K562 (cell line): ENCODE results near the gene VAC14. TPM values are rescaled to one million over a fixed set of nuclear protein-coding genes. Genes with fewer than 3 reads are reported as not detected.

Source experiments
- ATAC-seq: fragments of 200-7000 bp; cut with Tn5 transposase; 3 replicates; pipeline ENCODE4 v1.9.1; 2020; ENCODE audit warnings: moderate library complexity
- BruUV-seq: library from RNA; stranded (reverse); fragments of 400-500 nt; replicated peaks from 2 replicates; lab custom pipeline; 2021; lab: Mats Ljungman, UMichigan
- CTCF ChIA-PET: fragments of 300-600 bp; formaldehyde crosslinking; extraction: SDS; loops from one replicate; lab custom pipeline; 2021; ENCODE audit warnings: low intra/inter-chr PET ratio; lab: Yijun Ruan, JAX
- POLR2A ChIA-PET: fragments of 300-600, 350-650 bp; sonication (Branson Sonifier 250); formaldehyde crosslinking; extraction: SDS; loops from one replicate; lab custom pipeline; 2021; ENCODE audit warnings: antibody characterized with exemption, inconsistent platforms; lab: Yijun Ruan, JAX
- DNase-seq, 4 experiments: peaks; one replicate each; pipeline versions ENCODE4 v3.0.0 to v3.0.0-alpha.2; 2011 to 2018; ENCODE audit warnings: low spot score in 3 of 4, mixed read lengths in 3 of 4; ENCODE audit errors: extremely low read depth in 1 of 4
- FAIRE-seq: peaks from 2 replicates; lab custom pipeline; 2011; peaks lifted over from hg19 to GRCh38; lab: Jason Lieb, UNC
- H2AFZ ChIP-seq: 2 replicates; pipeline ENCODE4 v1.6.0; 2011; ENCODE audit warnings: low read depth, low read length, control low read depth, inconsistent platforms
- H3K27ac ChIP-seq: fragments of 200-600 bp; 3 replicates; pipeline ENCODE4 v1.8.0; 2011; ENCODE audit warnings: low read depth, mild to moderate bottlenecking, control low read depth, inconsistent platforms, low read length, moderate library complexity, mixed read lengths; ENCODE audit errors: extremely low read depth
- H3K27me3 ChIP-seq, 2 experiments: fragments of 300-600 bp in 1 of 2; 2 replicates in 1 of 2; 3 replicates in 1 of 2; pipeline versions ENCODE4 v1.6.0 to v1.8.0; 2011; ENCODE audit warnings: inconsistent platforms in 2 of 2, low read length in 2 of 2, mild to moderate bottlenecking in 1 of 2, mixed read lengths in 1 of 2, moderate library complexity in 1 of 2; ENCODE audit not compliant: control insufficient read depth in 2 of 2, insufficient read depth in 2 of 2
- H3K36me3 ChIP-seq: fragments of 300-600 bp; 3 replicates; pipeline ENCODE4 v1.8.0; 2011; ENCODE audit warnings: mild to moderate bottlenecking, low read length, inconsistent platforms; ENCODE audit not compliant: control insufficient read depth, insufficient read depth
- H3K4me1 ChIP-seq, 2 experiments: fragments of 200-600 bp in 1 of 2; replicated peaks in 1 of 2; 2 replicates in 1 of 2; 3 replicates in 1 of 2; pipeline versions ENCODE4 v1.5.1 to v1.8.0; 2011; ENCODE audit warnings: inconsistent platforms in 2 of 2, low read length in 2 of 2, mild to moderate bottlenecking in 1 of 2, mixed read lengths in 1 of 2, moderate library complexity in 1 of 2; ENCODE audit not compliant: control insufficient read depth in 2 of 2, insufficient read depth in 2 of 2
- H3K4me2 ChIP-seq: 2 replicates; pipeline ENCODE4 v1.6.1; 2011; ENCODE audit warnings: low read length, control low read depth, inconsistent platforms, mixed read lengths; ENCODE audit not compliant: insufficient read depth
- H3K4me3 ChIP-seq: fragments of 200-600 bp; sonication (generic), shearing (Covaris generic); 2 replicates; pipeline ENCODE4 v1.5.1; 2016; ENCODE audit warnings: control low read depth, inconsistent platforms
- H3K79me2 ChIP-seq: fragments of 200-600 bp; 3 replicates; pipeline ENCODE4 v1.8.0; 2011; ENCODE audit warnings: low read length, inconsistent platforms; ENCODE audit not compliant: control insufficient read depth, insufficient read depth
- H3K9ac ChIP-seq, 2 experiments: 2 replicates each; pipeline versions ENCODE4 v1.6.0 to v1.6.1; 2011; ENCODE audit warnings: low read depth in 2 of 2, low read length in 2 of 2, control low read depth in 1 of 2, inconsistent platforms in 1 of 2, mild to moderate bottlenecking in 1 of 2, mixed read lengths in 1 of 2; ENCODE audit not compliant: insufficient read depth in 1 of 2
- H3K9me1 ChIP-seq: one replicate; pipeline ENCODE4 v1.6.0; 2011; ENCODE audit warnings: inconsistent platforms, mild to moderate bottlenecking, low read length, moderate library complexity; ENCODE audit not compliant: control insufficient read depth, insufficient read depth
- H3K9me3 ChIP-seq: replicated peaks from 2 replicates; pipeline ENCODE4 v1.5.1; 2011; ENCODE audit warnings: low read depth, low read length, inconsistent platforms; ENCODE audit not compliant: control insufficient read depth, insufficient read depth
- H4K20me1 ChIP-seq: replicated peaks from 2 replicates; pipeline ENCODE4 v1.6.1; 2011; ENCODE audit warnings: low read length, inconsistent platforms, mixed read lengths; ENCODE audit not compliant: control insufficient read depth, insufficient read depth
- BCOR ChIP-seq: fragments of 450-650 bp; IDR thresholded peaks from 2 replicates; pipeline ENCODE4 v1.6.1; 2016
- CHAMP1 ChIP-seq: fragments of 450-650 bp; IDR thresholded peaks from 2 replicates; pipeline ENCODE4 v1.6.1; 2016; ENCODE audit warnings: mild to moderate bottlenecking
- LEF1 ChIP-seq: fragments of 450-650 bp; IDR thresholded peaks from 2 replicates; pipeline ENCODE4 v1.6.1; 2016; ENCODE audit warnings: mild to moderate bottlenecking
- MLLT1 ChIP-seq, 2 experiments: fragments of 450-650 bp; IDR thresholded peaks; 2 replicates each; pipeline ENCODE4 v1.6.1; 2016
- RBM22 ChIP-seq: fragments of 200-400 bp; formaldehyde crosslinking; IDR thresholded peaks from 2 replicates; pipeline ENCODE4 v1.6.1; 2018; ENCODE audit warnings: low read length, low read depth; ENCODE audit not compliant: poor library complexity, severe bottlenecking
- RUNX1 ChIP-seq: sonication (generic); IDR thresholded peaks from 2 replicates; pipeline ENCODE4 v1.6.1; 2016; ENCODE audit warnings: antibody characterized with exemption, low read depth
- SRSF3 ChIP-seq: fragments of 200-400 bp; formaldehyde crosslinking; IDR thresholded peaks from 2 replicates; pipeline ENCODE4 v1.6.1; 2016; ENCODE audit warnings: mild to moderate bottlenecking, low read length, moderate library complexity; ENCODE audit not compliant: insufficient read depth
- ZBTB34 ChIP-seq: fragments of 250-450 bp; sonication (Bioruptor Pico); IDR thresholded peaks from 2 replicates; pipeline ENCODE4 v1.8.0; 2021; ENCODE audit warnings: mild to moderate bottlenecking, moderate library complexity
- ZNF609 ChIP-seq: sonication (generic); formaldehyde crosslinking; IDR thresholded peaks from 2 replicates; pipeline ENCODE4 v1.8.1; 2023; ENCODE audit warnings: missing genetic modification reagents, mild to moderate bottlenecking, borderline replicate concordance
- WGBS: fragments of 100-300 bp; shearing (Covaris generic); methylation state at CpG from one replicate; pipeline ENCODE4 v1.1.6; 2016; ENCODE audit warnings: low coverage, mixed read lengths; ENCODE audit not compliant: insufficient coverage; ENCODE audit errors: missing lambda C conversion rate; 5-methylcytosine and 5-hydroxymethylcytosine counted together
- in situ Hi-C: fragments of 300-500 bp; cut with MboI; formaldehyde crosslinking; loops from 4 replicates; pipeline ENCODE4 v1.15.0; 2018; ENCODE audit warnings: inconsistent platforms, mixed read lengths
- intact Hi-C: fragments of 100-400 bp; cut with micrococcal nuclease; formaldehyde crosslinking; loops from 2 replicates; pipeline ENCODE4 v1.14.2; 2022
- polyA plus RNA-seq, 8 experiments: library from polyadenylated mRNA; depleted of rRNA in 4 of 8; stranded (reverse) in 5 of 8; unstranded in 3 of 8; fragments of >200 nt; fragmentation: Nextera tagmentation in 2 of 8; fragmentation: Illumina TruSeq in 1 of 8; extraction: Ambion mirVana in 2 of 8; extraction: Trizol in 1 of 8; gene quantifications; 2 replicates each; pipeline versions ENCODE4 v1.2.1 to v1.2.3, GENCODE V29; 2011 to 2014; ENCODE audit warnings: inconsistent platforms in 1 of 8, missing spikeins in 1 of 8
- total RNA-seq, 7 experiments: library from RNA; depleted of rRNA in 6 of 7; stranded (reverse); fragments of >200 nt in 6 of 7; fragmentation: Illumina TruSeq in 2 of 7; extraction: Trizol in 2 of 7; gene quantifications; 2 replicates each; pipeline versions ENCODE4 v1.2.1 to v1.2.3, GENCODE V29; 2011 to 2021; ENCODE audit warnings: low replicate concordance in 1 of 7

The VAC14 gene
- total and polyA plus RNA-seq, 9 of the 15 experiments (the other 6 are each of a cell fraction or from before 2014, with no cell fraction given), result 1.3 to 41.6 (median 26.6) TPM

- POLR2A ChIA-PET, result interaction anchor here (1.1 to 1.2 kb wide), 2 partner anchors 9 to 15 kb away, joined by 3 read pairs; no protein-coding TSS in a partner anchor
- no peak overlapping the region for H3K4me3 ChIP-seq
- ATAC-seq (no peak), FAIRE-seq (no peak), DNase-seq (no peak)
- CTCF ChIA-PET, result no interaction called here
- TF ChIP-seq BCOR (no peak), RBM22 (no peak), SRSF3 (no peak), LEF1 (no peak), MLLT1 (IDR thresholded peaks at IDR 0.05) (no peak), ZBTB34 (CRISPR knock-in tag) (no peak), RUNX1 (no peak), ZNF609 (CRISPR knock-in tag) (no peak), CHAMP1 (no peak)
- no peaks in the 10 kb centered on the region for H3K36me3 ChIP-seq
- intact Hi-C loops, result no loop called here
- BruUV-seq, result no TSS peak
- in situ Hi-C loops, result no loop called here
- H3K27ac ChIP-seq, result no peak overlapping the region
- no peaks in the 10 kb centered on the region for H3K9me3 ChIP-seq
- no peaks in the 10 kb centered on the region for H3K79me2 ChIP-seq
- H3K9ac ChIP-seq, result no peak overlapping the region
- no peak overlapping the region for H2AFZ ChIP-seq
- WGBS, result 80% methylated on average over 5 of the region's 8 CpGs
- no peak overlapping the region for H3K4me2 ChIP-seq
- H3K9me1 ChIP-seq, result peaks cover 4% of the 10 kb centered on the region
- peaks cover 3 to 54% of the 10 kb centered on the region in 2 experiments; a peak in 3 of 5 replicates for H3K4me1 ChIP-seq
- H3K27me3 ChIP-seq, result no peaks in the 10 kb centered on the region
- no peaks in the 10 kb centered on the region for H4K20me1 ChIP-seq
Observed at GRCh38 chr16:70705056-70705455, 95.9 kb downstream of the VAC14 start.
